ENCODE data around the gene POLR2A. TPM values are rescaled to one million over a fixed set of nuclear protein-coding genes. Genes with fewer than 3 reads are reported as not detected.
"Not testable (repeated sequence)": the region's sequence is repeated elsewhere in the genome, so short reads cannot be mapped to it uniquely, and the experiment has no call there.

The POLR2A gene
- total RNA-seq, 1 experiment from 2014 or later = 81.4 TPM

- peak; percentile 46 for DNase-seq (ENCODE audit: low read depth)
Measured at GRCh38 chr17:7478276-7479212, 5.6 kb upstream of the POLR2A start.

DNA sequence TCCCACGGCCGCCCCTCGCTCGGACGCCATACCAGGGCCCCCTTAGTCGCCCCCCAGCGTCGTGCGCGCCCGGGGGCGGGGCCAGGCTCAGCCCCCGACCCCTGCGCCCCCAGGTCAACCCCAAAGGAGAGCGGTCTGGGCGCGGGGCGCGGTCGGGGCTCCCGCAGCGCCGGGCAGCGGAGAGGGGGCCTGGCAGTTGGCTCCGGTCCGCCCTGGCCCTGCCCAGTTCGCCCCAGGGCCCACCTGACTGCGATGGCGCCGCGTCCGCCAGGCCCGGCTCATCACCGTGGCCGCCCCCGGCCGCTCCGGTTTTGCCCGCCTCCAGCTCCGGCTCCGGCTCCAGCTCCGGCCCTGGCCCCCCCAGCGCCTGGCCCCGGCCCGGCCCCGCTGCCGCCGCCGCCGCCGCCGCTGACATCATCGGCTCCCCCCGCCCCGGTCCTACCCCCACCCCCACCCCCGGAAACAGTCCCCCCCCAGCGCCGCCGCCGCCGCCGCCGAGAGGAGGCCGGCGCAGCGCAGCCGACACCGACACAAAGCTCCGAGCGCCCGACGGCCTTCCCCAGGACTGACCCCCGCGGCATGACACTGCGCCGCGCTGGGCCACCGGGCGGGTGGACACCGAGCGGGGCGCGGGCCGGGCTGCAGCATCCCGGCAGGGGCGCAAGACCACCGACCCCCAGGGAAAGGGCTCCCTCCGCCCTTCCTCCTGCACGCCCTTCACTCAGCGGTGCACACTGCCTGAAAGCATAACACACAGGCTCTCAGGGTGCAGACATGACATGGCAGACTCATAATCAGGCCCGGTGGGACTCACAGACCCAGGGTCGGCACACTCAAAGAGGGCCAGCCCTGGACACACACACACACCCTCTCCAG, 4.7 kb upstream of the POLR2A start, which contains the start of gene ZBTB4:
TSS of gene ZBTB4 (minus strand) at position 419 of the 876 bp plus-strand sequence. CDS start 12,830 bp downstream, outside the sequence.
- DNase-seq (ENCODE audit: low read depth) = peak; percentile 28

- peak; percentile 47 for DNase-seq (ENCODE audit: low read depth)
Measured at GRCh38 chr17:7480089-7480384, 4.1 kb upstream of the POLR2A start.

- DNase-seq (ENCODE audit: low read depth) = not testable (repeated sequence)
Measured at GRCh38 chr17:7481275-7481674, 2.9 kb upstream of the POLR2A start, which contains the start of gene SLC35G6. SLC35G6 (plus strand) TSS chr17:7481446; CDS start chr17:7481517, 71 bp downstream.

DNA sequence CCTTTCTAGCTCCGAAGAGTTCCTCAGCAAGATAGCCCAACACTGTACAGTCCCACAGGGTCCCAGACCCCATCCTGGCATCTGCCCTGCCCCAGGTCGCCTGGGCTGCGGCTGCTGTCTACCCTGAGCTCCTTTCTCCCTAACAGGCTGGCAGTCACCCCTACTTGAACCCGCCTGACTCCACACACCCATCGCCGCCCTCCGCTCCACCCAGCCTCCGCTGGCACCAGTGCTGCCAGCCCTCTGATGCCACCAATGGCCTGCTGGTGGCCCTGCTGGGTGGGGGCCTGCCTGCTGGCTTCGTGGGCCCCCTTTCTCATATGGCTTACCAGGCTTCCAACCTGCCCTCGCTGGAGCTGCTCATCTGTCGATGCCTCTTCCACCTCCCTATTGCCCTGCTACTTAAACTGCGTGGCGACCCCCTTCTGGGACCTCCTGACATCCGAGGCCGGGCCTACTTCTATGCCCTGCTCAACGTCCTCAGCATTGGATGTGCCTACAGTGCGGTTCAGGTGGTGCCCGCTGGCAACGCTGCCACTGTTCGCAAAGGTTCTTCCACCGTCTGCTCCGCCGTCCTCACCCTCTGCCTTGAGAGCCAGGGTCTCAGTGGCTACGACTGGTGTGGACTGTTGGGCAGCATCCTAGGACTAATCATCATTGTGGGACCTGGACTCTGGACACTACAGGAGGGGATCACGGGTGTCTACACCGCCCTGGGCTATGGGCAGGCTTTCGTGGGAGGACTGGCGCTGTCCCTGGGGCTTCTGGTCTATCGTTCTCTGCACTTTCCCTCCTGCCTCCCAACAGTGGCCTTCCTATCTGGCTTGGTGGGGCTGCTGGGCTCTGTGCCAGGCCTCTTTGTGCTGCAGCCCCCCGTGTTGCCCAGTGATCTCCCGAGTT, 2.1 kb upstream of the POLR2A start:
- not testable (repeated sequence) for DNase-seq (ENCODE audit: low read depth)

DNA sequence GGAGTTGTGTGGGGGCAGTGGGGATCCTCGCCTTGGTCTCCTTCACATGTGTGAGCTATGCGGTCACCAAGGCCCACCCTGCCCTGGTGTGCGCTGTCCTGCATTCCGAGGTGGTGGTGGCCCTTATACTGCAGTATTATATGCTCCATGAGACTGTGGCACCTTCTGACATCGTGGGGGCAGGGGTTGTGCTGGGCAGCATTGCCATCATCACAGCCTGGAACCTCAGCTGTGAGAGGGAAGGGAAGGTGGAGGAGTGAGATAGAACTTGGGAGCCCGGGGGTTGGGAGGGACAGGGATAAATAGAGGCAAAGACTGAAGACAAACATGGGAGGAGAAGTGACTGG, 1.5 kb upstream of the POLR2A start:
- DNase-seq (ENCODE audit: low read depth) = not testable (repeated sequence)

- peak; percentile 99 for DNase-seq (ENCODE audit: low read depth)
Measured at GRCh38 chr17:7483255-7484066, 705 bp upstream of the POLR2A start.

DNA sequence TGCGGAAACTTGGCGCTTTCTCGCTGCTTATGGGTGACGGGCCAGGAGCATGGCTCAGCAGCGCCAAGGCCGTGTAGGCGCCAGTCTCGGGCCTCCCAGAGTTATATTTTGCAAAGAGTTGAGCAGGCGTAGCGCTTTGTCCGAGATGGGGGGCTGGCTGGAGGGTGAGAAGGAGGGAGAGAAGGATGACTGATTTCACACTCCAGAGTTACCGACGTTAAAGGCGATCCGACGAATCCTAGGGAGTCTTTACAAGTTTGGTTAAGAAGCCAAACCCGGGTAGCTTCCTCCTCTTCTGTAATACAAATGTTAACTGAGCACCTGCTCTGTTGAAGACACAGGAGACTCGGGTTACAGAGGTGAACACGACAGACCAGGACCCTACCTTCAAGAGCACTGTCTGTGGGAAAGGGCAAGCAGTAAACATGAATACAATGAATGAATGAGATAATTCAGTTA, 782 bp downstream of the POLR2A start:
- DNase-seq (ENCODE audit: low read depth) = no peak

GRCh38 chr17:7486181-7486580, 2.0 kb downstream of the POLR2A start:
- no peak for DNase-seq (ENCODE audit: low read depth)

GRCh38 chr17:7490144-7490543, 6.0 kb downstream of the POLR2A start:
- no peak for DNase-seq (ENCODE audit: low read depth)

- DNase-seq (ENCODE audit: low read depth) = peak; percentile 12
Measured at GRCh38 chr17:7491583-7491982, 7.4 kb downstream of the POLR2A start.

DNA sequence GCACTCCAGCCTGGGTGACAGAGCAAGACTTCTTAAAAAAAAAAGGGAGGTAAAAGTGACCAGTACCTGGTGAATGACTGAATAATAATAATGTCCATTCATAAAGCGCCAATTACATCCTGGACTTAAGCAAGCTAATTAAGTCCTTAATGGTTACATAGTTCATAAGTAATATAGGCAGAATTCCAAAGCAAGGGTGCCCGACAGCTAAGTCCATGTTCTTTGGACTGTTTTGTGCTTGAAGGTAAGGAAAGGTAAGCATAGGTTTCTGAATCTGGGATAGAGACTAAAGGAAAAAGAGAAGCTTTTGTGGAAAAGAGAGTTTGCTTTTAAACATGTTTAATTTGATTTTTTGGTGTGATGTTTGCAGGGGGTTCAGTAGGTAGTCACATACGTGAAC, 9.8 kb downstream of the POLR2A start:
- no peak for DNase-seq (ENCODE audit: low read depth)

GRCh38 chr17:7495906-7496434, 11.8 kb downstream of the POLR2A start:
- no peak for DNase-seq (ENCODE audit: low read depth)

GRCh38 chr17:7496470-7497183, 12.5 kb downstream of the POLR2A start:
- no peak for DNase-seq (ENCODE audit: low read depth)

DNA sequence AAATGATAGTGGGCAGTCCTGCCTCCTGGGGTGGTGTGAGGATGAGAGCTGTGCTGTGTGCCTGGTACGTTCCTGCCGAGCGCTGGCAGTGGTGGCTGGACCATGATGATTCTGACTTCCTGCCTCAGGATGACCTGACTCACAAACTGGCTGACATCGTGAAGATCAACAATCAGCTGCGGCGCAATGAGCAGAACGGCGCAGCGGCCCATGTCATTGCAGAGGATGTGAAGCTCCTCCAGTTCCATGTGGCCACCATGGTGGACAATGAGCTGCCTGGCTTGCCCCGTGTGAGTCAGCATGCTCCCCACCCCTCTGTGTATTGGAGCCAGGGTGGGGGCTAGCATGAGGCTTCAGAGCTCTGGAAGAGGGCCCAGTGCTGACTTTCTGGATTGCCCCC, 13.1 kb downstream of the POLR2A start:
- no peak for DNase-seq (ENCODE audit: low read depth)

DNA sequence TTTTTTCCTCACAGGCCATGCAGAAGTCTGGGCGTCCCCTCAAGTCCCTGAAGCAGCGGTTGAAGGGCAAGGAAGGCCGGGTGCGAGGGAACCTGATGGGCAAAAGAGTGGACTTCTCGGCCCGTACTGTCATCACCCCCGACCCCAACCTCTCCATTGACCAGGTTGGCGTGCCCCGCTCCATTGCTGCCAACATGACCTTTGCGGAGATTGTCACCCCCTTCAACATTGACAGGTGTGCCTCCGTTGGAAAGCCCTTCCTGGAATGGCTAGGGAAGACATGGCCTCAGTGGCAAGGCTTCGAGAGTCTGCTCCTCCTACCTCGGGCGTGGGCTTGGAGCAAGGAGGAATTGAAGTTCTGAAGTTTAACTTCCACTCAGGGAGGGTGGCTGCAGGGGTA, 13.5 kb downstream of the POLR2A start:
- no peak for DNase-seq (ENCODE audit: low read depth)

- DNase-seq (ENCODE audit: low read depth) = no peak
Measured at GRCh38 chr17:7499161-7499560, 15.0 kb downstream of the POLR2A start.

DNA sequence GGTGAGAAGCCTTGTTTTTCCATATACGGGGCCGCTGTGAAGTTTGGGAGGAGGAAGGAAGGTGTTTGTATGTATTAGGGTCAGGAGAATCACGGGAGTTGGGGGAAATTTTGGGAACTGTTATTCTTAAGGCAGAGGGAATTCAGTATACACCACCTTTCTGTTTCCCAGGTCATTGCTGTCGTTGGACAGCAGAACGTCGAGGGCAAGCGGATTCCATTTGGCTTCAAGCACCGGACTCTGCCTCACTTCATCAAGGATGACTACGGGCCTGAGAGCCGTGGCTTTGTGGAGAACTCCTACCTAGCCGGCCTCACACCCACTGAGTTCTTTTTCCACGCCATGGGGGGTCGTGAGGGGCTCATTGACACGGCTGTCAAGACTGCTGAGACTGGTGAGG, 17.6 kb downstream of the POLR2A start:
- DNase-seq (ENCODE audit: low read depth) = no peak

GRCh38 chr17:7502171-7502847, 18.1 kb downstream of the POLR2A start:
- no peak for DNase-seq (ENCODE audit: low read depth)

All from LHCN-M2 (cell line).